Heart left ventricle (tissue), 16 donors: Measurements from ENCODE around the gene FADS6. TPM values are rescaled to one million over a fixed set of nuclear protein-coding genes. Genes with fewer than 3 reads are reported as not detected.

Experiments
- ATAC-seq, 4 donors: fragments of 200-7000 bp; cut with Tn5 transposase; one replicate each; pipeline ENCODE4 v1.9.1; 2020 to 2022; ENCODE audit warnings: moderate library complexity in 4 of 4, mild to moderate bottlenecking in 3 of 4, moderate number of reproducible peaks in 1 of 4
- DNase-seq, 5 donors: peaks; one replicate each; pipeline ENCODE4 v3.0.0-alpha.2; 2020
- H3K27ac ChIP-seq, 12 donors: fragments of 200-600 bp; sonication (generic) in 4 of 12; one replicate each; pipeline versions ENCODE4 v1.5.0 to v1.8.0; 2016 to 2022; ENCODE audit warnings: mild to moderate bottlenecking in 2 of 12
- H3K27me3 ChIP-seq, 9 donors: fragments of 200-600 bp; sonication (generic) in 2 of 9; one replicate each; pipeline versions ENCODE4 v1.5.1 to v1.8.0; 2016 to 2022; ENCODE audit warnings: mild to moderate bottlenecking in 3 of 9
- H3K36me3 ChIP-seq, 9 donors: fragments of 200-600 bp; sonication (generic) in 2 of 9; one replicate each; pipeline versions ENCODE4 v1.5.0 to v1.8.0; 2018 to 2022; ENCODE audit warnings: mild to moderate bottlenecking in 2 of 9
- H3K4me1 ChIP-seq, 12 donors: fragments of 200-600 bp; sonication (generic) in 4 of 12; one replicate each; pipeline versions ENCODE4 v1.5.0 to v1.8.0; 2016 to 2022; ENCODE audit warnings: mild to moderate bottlenecking in 3 of 12
- H3K4me3 ChIP-seq, 12 donors: fragments of 200-600 bp; sonication (generic) in 4 of 12; one replicate each; pipeline versions ENCODE4 v1.5.0 to v1.8.0; 2017 to 2022; ENCODE audit warnings: mild to moderate bottlenecking in 9 of 12, moderate library complexity in 4 of 12
- H3K9me3 ChIP-seq, 12 donors: fragments of 200-600 bp; sonication (generic) in 4 of 12; one replicate each; pipeline versions ENCODE4 v1.5.0 to v1.8.0; 2016 to 2022; ENCODE audit warnings: mild to moderate bottlenecking in 1 of 12
- CTCF ChIP-seq, 12 donors: fragments of 200-600 bp; sonication (generic) in 4 of 12; IDR thresholded peaks; one replicate each; pipeline versions ENCODE4 v1.5.0 to v1.8.0; 2018 to 2022; ENCODE audit warnings: antibody characterized with exemption in 12 of 12, mild to moderate bottlenecking in 5 of 12
- POLR2A ChIP-seq, 2 donors: fragments of 450-650 bp; IDR thresholded peaks; one replicate each; pipeline ENCODE4 v1.6.1; 2017; ENCODE audit warnings: antibody characterized with exemption in 2 of 2, mild to moderate bottlenecking in 2 of 2, moderate library complexity in 2 of 2
- WGBS, 4 donors: extraction: QIAGEN DNeasy Blood & Tissue Kit in 2 of 4; methylation state at CpG; one replicate each; pipeline versions ENCODE4 v1.1.5 to v1.1.7; 2013 to 2018; 5-methylcytosine and 5-hydroxymethylcytosine counted together
- intact Hi-C, 10 donors: fragments of 100-400 bp; cut with DNase I; formaldehyde crosslinking; loops; one replicate each; pipeline versions ENCODE4 v1.11.1 to v1.14.2; 2022
- polyA plus RNA-seq, 2 donors: library from polyadenylated mRNA; stranded (reverse); fragments of 200-250 nt; gene quantifications; one replicate each; pipeline ENCODE4 v1.2.3, GENCODE V29; 2013
- total RNA-seq, 9 donors: library from RNA; depleted of rRNA in 2 of 9; stranded (reverse); fragments of >200 nt in 2 of 9; fragmentation: NEBNext Ultra II Directional in 3 of 9; extraction: Animal tissue kit (Norgen Biotek cat#: 25700) in 3 of 9; gene quantifications; one replicate each; pipeline versions ENCODE4 v1.1.0 to v1.2.4, GENCODE V29; 2016 to 2023
- donor health status: ischemic (EF 13 %, LVEDD 7.1; RV severe dilation, severe dysfunction).
- donor health status: healthy with polysubstance abuse.
- donor health status: DM: no; HTN: yes; CAD: no.
- donor health status: DM: no; HTN: no; CAD: no.
- donor health status: ischemic (EF 25% LVEDD 6.9; RV normal size, moderate dysfunction).
- donor health status: ischemic (EF 25% LVEDD 5.7; RV mildly dilated, moderate dysfunction).
- donor health status: healthy.
- donor health status: DM: yes; HTN: yes; CAD: no.
- donor health status: ischemic (EF 35%, LVEDD 5.7; RV mildly dilated, moderate dysfunction).
- donor health status: nonischemic (EF 11% LVEDD 7.7; RV severe dilation, severe dysfunction).
- donor health status: DM: yes; HTN: yes; CAD: no.
- donor health status: PGD.
- donor health status: ischemic (EF 29% LVEDD 5.4; RV normal size, mild dysfunction).
- donor health status: nonischemic (EF 23%, LVEDD 6.1; RV moderate dilation, normal function).

Gene FADS6
- total and polyA plus RNA-seq, 11 donors, result not detected

GRCh38 chr17:74878658-74879057, 14.8 kb downstream of the FADS6 start:
- 63 to 77% (median 71%) methylated on average over 2 of the region's 2 CpGs for WGBS, 4 donors
- H3K9me3 ChIP-seq, result no peaks in the 10 kb centered on the region
- ATAC-seq (no peak), DNase-seq (no peak)
- H3K27ac ChIP-seq, result no peak overlapping the region
- peaks cover 0 to 2% (median 0%) of the 10 kb centered on the region in 9 donors for H3K27me3 ChIP-seq
- intact Hi-C loops, result no loop called here
- H3K36me3 ChIP-seq, result no peaks in the 10 kb centered on the region
- TF ChIP-seq CTCF (IDR thresholded peaks at IDR 0.05) (no peak), POLR2A (IDR thresholded peaks at IDR 0.05) (no peak)
- H3K4me3 ChIP-seq, result no peak overlapping the region
- peaks cover 3 to 26% (median 14%) of the 10 kb centered on the region in 12 donors for H3K4me1 ChIP-seq

- Histone ChIP-seq H3K4me3 (no peak overlapping the region), H3K9me3 (no peaks in the 10 kb centered on the region), H3K27me3 (peaks cover 0 to 2% (median 0%) of the 10 kb centered on the region in 9 donors), H3K27ac (peak overlapping the region in 5 of 12 donors; percentile 17 to 43 (median 24)), H3K36me3 (no peaks in the 10 kb centered on the region), H3K4me1 (peaks cover 3 to 26% (median 13%) of the 10 kb centered on the region in 12 donors)
- ATAC-seq (peak in 1 of 4 donors; percentile 21), DNase-seq (peak in 1 of 5 donors; percentile 51)
- 17 to 27% (median 22%) methylated on average over 17 to 19 of the region's 19 CpGs for WGBS, 4 donors
- intact Hi-C loops, result no loop called here
- TF ChIP-seq CTCF (IDR thresholded peaks at IDR 0.05), result no peak
- no peak for TF ChIP-seq POLR2A (IDR thresholded peaks at IDR 0.05)
Observed at GRCh38 chr17:74877592-74878548, 15.6 kb downstream of the FADS6 start.

GRCh38 chr17:74875977-74876593, 17.3 kb downstream of the FADS6 start:
- no peaks in the 10 kb centered on the region for H3K9me3 ChIP-seq
- TF ChIP-seq CTCF (IDR thresholded peaks at IDR 0.05), result no peak
- no peak for TF ChIP-seq POLR2A (IDR thresholded peaks at IDR 0.05)
- H3K4me3 ChIP-seq, result no peak overlapping the region
- H3K27me3 ChIP-seq, result no peaks in the 10 kb centered on the region
- H3K36me3 ChIP-seq, result no peaks in the 10 kb centered on the region
- ATAC-seq (no peak), DNase-seq (no peak)
- intact Hi-C loops, result no loop called here
- H3K4me1 ChIP-seq, result peaks cover 3 to 42% (median 19%) of the 10 kb centered on the region in 12 donors
- WGBS, 4 donors, result 62 to 77% (median 70%) methylated on average over 5 to 6 of the region's 6 CpGs
- no peak overlapping the region for H3K27ac ChIP-seq
